Measurements from ENCODE around the gene PI3.

The PI3 gene

GRCh38 chr20:45187693-45188092 lies 13.0 kb downstream of the PI3 start:
- DNase-seq (ENCODE audit: low read depth in 3 of 3): no peak

- no peak for DNase-seq (ENCODE audit: low read depth in 3 of 3)
Measured at GRCh38 chr20:45189067-45189609, 14.4 kb downstream of the PI3 start.

- DNase-seq (ENCODE audit: low read depth in 3 of 3): no peak
Measured at GRCh38 chr20:45189861-45190260, 15.2 kb downstream of the PI3 start.

- DNase-seq (ENCODE audit: low read depth in 3 of 3): no peak
Measured at GRCh38 chr20:45191926-45192325, 17.2 kb downstream of the PI3 start.

- no peak for DNase-seq (ENCODE audit: low read depth in 3 of 3)
Measured at GRCh38 chr20:45193331-45193730, 18.6 kb downstream of the PI3 start.

GRCh38 chr20:45206725-45207124 lies 32.0 kb downstream of the PI3 start, which contains the start of gene SEMG1:
Gene SEMG1 (plus strand): TSS chr20:45207033. CDS start chr20:45207054, 21 bp downstream.
- no peak for DNase-seq (ENCODE audit: low read depth in 3 of 3)

- DNase-seq (ENCODE audit: low read depth in 3 of 3): no peak
Measured at GRCh38 chr20:45209924-45210323, 35.2 kb downstream of the PI3 start.

- no peak for DNase-seq (ENCODE audit: low read depth in 3 of 3)
Measured at GRCh38 chr20:45211569-45212474, 37.1 kb downstream of the PI3 start.

- no peak for DNase-seq (ENCODE audit: low read depth in 3 of 3)
Measured at GRCh38 chr20:45212836-45213235, 38.1 kb downstream of the PI3 start.

GRCh38 chr20:45218124-45218523 lies 43.4 kb downstream of the PI3 start:
- no peak for DNase-seq (ENCODE audit: low read depth in 3 of 3)

- DNase-seq (ENCODE audit: low read depth in 3 of 3): no peak
Measured at GRCh38 chr20:45218636-45219035, 43.9 kb downstream of the PI3 start.

GRCh38 chr20:45221076-45221475 lies 46.4 kb downstream of the PI3 start, which contains the start of gene SEMG2:
Gene SEMG2 (plus strand): TSS chr20:45221373. CDS start chr20:45221390, 17 bp downstream.
- DNase-seq (ENCODE audit: low read depth in 3 of 3): no peak

- no peak for DNase-seq (ENCODE audit: low read depth in 3 of 3)
Measured at GRCh38 chr20:45223136-45223535, 48.4 kb downstream of the PI3 start.
